Peyer's patch (tissue), 4 donors: ENCODE results near the gene DDX20. TPM values are rescaled to one million over a fixed set of nuclear protein-coding genes. Genes with fewer than 3 reads are reported as not detected.

Source experiments
- DNase-seq, 3 donors: peaks; one replicate each; pipeline ENCODE4 v3.0.0-alpha.2; 2017 to 2019
- H3K27ac ChIP-seq, 4 donors: fragments of 200-600 bp; sonication (generic); one replicate each; pipeline ENCODE4 v1.5.1; 2016 to 2019
- H3K27me3 ChIP-seq, 2 donors: fragments of 200-600 bp; sonication (generic); one replicate each; pipeline ENCODE4 v1.5.1; 2019
- H3K36me3 ChIP-seq, 3 donors: fragments of 200-600 bp; sonication (generic); one replicate each; pipeline ENCODE4 v1.5.1; 2016 to 2019
- H3K4me1 ChIP-seq, 4 donors: fragments of 200-600 bp; sonication (generic); one replicate each; pipeline ENCODE4 v1.5.1; 2016 to 2019
- H3K4me3 ChIP-seq, 4 donors: fragments of 200-600 bp; sonication (generic); 1 replicate in 3 of 4; 2 replicates in 1 of 4; pipeline ENCODE4 v1.5.1; 2016 to 2019; ENCODE audit warnings: mild to moderate bottlenecking in 1 of 4
- H3K9me3 ChIP-seq, 4 donors: fragments of 200-600 bp; sonication (generic); one replicate each; pipeline ENCODE4 v1.5.1; 2016 to 2019; ENCODE audit warnings: mild to moderate bottlenecking in 1 of 4
- CTCF ChIP-seq, 6 experiments: fragments of 450-650 bp in 4 of 6; fragments of 200-600 bp in 2 of 6; sonication (generic) in 1 of 6; IDR thresholded peaks; one replicate each; pipeline ENCODE4 v1.5.1; 2017 to 2019; ENCODE audit warnings: antibody characterized with exemption in 6 of 6, mild to moderate bottlenecking in 3 of 6, moderate library complexity in 1 of 6
- POLR2A ChIP-seq, 2 donors: fragments of 450-650 bp; IDR thresholded peaks; one replicate each; pipeline ENCODE4 v1.5.1; 2017; ENCODE audit warnings: antibody characterized with exemption in 2 of 2, mild to moderate bottlenecking in 2 of 2, moderate library complexity in 2 of 2
- total RNA-seq, 4 donors: library from RNA; depleted of rRNA; stranded (reverse); fragments of >200 nt; gene quantifications; one replicate each; pipeline ENCODE4 v1.1.0, GENCODE V29; 2016

Gene DDX20
- total RNA-seq, 4 donors from 2014 or later, result 13.5 to 34.7 (median 22.5) TPM

- Histone ChIP-seq H3K27me3 (no peaks in the 10 kb centered on the region), H3K4me3 (no peak overlapping the region), H3K4me1 (no peaks in the 10 kb centered on the region), H3K36me3 (no peaks in the 10 kb centered on the region), H3K9me3 (no peaks in the 10 kb centered on the region), H3K27ac (no peak overlapping the region)
- TF ChIP-seq CTCF (IDR thresholded peaks at IDR 0.05) (no peak), POLR2A (IDR thresholded peaks at IDR 0.05) (no peak)
- no peak for DNase-seq
These were observed 20.3 kb downstream of the DDX20 start for GRCh38 chr1:111775966-111776365.

GRCh38 chr1:111776391-111776790 is 20.7 kb downstream of the DDX20 start:
- Histone ChIP-seq H3K4me3 (no peak overlapping the region), H3K36me3 (no peaks in the 10 kb centered on the region)

DNA sequence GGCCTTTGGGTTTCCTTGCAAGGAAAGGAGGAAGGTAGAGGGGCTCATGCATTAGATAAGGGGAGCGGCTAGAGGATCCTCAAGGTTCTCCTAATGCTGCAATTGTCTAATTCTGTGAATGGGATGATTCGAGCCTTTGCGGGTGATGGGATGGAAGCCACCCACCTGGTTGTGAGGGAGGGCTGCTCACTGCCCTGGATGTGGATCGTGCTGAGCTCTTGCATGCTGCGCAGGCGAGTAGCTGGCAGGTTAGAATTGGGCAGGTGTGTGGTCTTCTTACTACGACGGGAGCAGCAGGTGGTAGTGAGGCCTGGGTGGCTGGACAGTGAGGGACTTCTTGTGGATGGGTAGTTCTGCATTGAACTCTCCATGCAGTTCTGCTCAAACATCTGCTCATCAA is 21.2 kb downstream of the DDX20 start:
- TF ChIP-seq POLR2A (IDR thresholded peaks at IDR 0.05), result no peak
- no peak for TF ChIP-seq CTCF (IDR thresholded peaks at IDR 0.05)
- Histone ChIP-seq H3K27ac (no peak overlapping the region), H3K9me3 (no peaks in the 10 kb centered on the region)

More at GRCh38 chr1:111776391-111776790, 20.7 kb downstream of the DDX20 start:
- H3K27ac ChIP-seq, result no peak overlapping the region
- DNase-seq, result no peak
- no peaks in the 10 kb centered on the region for H3K9me3 ChIP-seq
- H3K4me1 ChIP-seq, result no peaks in the 10 kb centered on the region
- H3K27me3 ChIP-seq, result no peaks in the 10 kb centered on the region
- TF ChIP-seq CTCF (IDR thresholded peaks at IDR 0.05) (no peak), POLR2A (IDR thresholded peaks at IDR 0.05) (no peak)

DNA sequence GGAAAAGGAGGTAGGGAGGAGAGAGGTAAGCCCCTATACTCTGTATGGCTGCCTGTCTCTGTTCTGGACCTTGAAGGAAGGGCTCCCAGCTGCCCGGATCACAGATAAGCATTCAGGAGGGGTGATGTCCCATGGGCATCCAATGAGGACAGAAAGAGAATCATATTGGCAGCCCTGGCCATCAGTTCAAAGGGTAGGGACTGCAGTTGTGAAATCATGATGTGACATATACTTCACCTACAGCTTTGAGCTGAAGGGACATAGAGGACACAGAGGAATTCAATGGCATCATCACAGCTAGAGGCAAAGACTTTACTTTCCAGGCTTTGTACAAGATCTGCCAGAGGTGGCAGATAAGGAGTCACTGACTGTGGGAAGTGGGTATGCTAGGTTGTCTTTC is 21.6 kb downstream of the DDX20 start:
- no peak for DNase-seq
- Histone ChIP-seq H3K36me3 (no peaks in the 10 kb centered on the region), H3K4me1 (no peaks in the 10 kb centered on the region), H3K27ac (no peak overlapping the region), H3K27me3 (no peaks in the 10 kb centered on the region), H3K4me3 (no peak overlapping the region), H3K9me3 (no peaks in the 10 kb centered on the region)
- no peak for TF ChIP-seq POLR2A (IDR thresholded peaks at IDR 0.05)
- no peak for TF ChIP-seq CTCF (IDR thresholded peaks at IDR 0.05)

More for the DNA sequence above, 21.2 kb downstream of the DDX20 start:
- no peak for DNase-seq
- Histone ChIP-seq H3K27me3 (no peaks in the 10 kb centered on the region), H3K4me3 (no peak overlapping the region), H3K4me1 (no peaks in the 10 kb centered on the region), H3K36me3 (no peaks in the 10 kb centered on the region)

GRCh38 chr1:111778066-111778465 is 22.4 kb downstream of the DDX20 start:
- no peak for DNase-seq
- Histone ChIP-seq H3K4me3 (no peak overlapping the region), H3K9me3 (no peaks in the 10 kb centered on the region), H3K27ac (no peak overlapping the region), H3K4me1 (no peaks in the 10 kb centered on the region), H3K27me3 (no peaks in the 10 kb centered on the region), H3K36me3 (no peaks in the 10 kb centered on the region)
- no peak for TF ChIP-seq CTCF (IDR thresholded peaks at IDR 0.05)
- no peak for TF ChIP-seq POLR2A (IDR thresholded peaks at IDR 0.05)

GRCh38 chr1:111778541-111779051 is 22.9 kb downstream of the DDX20 start:
- no peaks in the 10 kb centered on the region for H3K27me3 ChIP-seq
- no peaks in the 10 kb centered on the region for H3K4me1 ChIP-seq
- no peaks in the 10 kb centered on the region for H3K9me3 ChIP-seq
- H3K4me3 ChIP-seq, result no peak overlapping the region
- H3K36me3 ChIP-seq, result no peaks in the 10 kb centered on the region
- H3K27ac ChIP-seq, result no peak overlapping the region
- no peak for DNase-seq
- TF ChIP-seq POLR2A (IDR thresholded peaks at IDR 0.05), result no peak
- TF ChIP-seq CTCF (IDR thresholded peaks at IDR 0.05), result no peak
